K562 (cell line): ENCODE results near the gene ZNF516. TPM values are rescaled to one million over a fixed set of nuclear protein-coding genes. Genes with fewer than 3 reads are reported as not detected.
"Not testable (repeated sequence)": the region's sequence is repeated elsewhere in the genome, so short reads cannot be mapped to it uniquely, and the experiment has no call there.

Experiments
- ATAC-seq: fragments of 200-7000 bp; cut with Tn5 transposase; 3 replicates; pipeline ENCODE4 v1.9.1; 2020; ENCODE audit warnings: moderate library complexity
- BruUV-seq: library from RNA; stranded (reverse); fragments of 400-500 nt; replicated peaks from 2 replicates; lab custom pipeline; 2021; lab: Mats Ljungman, UMichigan
- CTCF ChIA-PET: fragments of 300-600 bp; formaldehyde crosslinking; extraction: SDS; loops from one replicate; lab custom pipeline; 2021; ENCODE audit warnings: low intra/inter-chr PET ratio; lab: Yijun Ruan, JAX
- POLR2A ChIA-PET: fragments of 300-600, 350-650 bp; sonication (Branson Sonifier 250); formaldehyde crosslinking; extraction: SDS; loops from one replicate; lab custom pipeline; 2021; ENCODE audit warnings: antibody characterized with exemption, inconsistent platforms; lab: Yijun Ruan, JAX
- DNase-seq, 4 experiments: peaks; one replicate each; pipeline versions ENCODE4 v3.0.0 to v3.0.0-alpha.2; 2011 to 2018; ENCODE audit warnings: low spot score in 3 of 4, mixed read lengths in 3 of 4; ENCODE audit errors: extremely low read depth in 1 of 4
- FAIRE-seq: peaks from 2 replicates; lab custom pipeline; 2011; peaks lifted over from hg19 to GRCh38; lab: Jason Lieb, UNC
- H2AFZ ChIP-seq: 2 replicates; pipeline ENCODE4 v1.6.0; 2011; ENCODE audit warnings: low read depth, low read length, control low read depth, inconsistent platforms
- H3K27ac ChIP-seq: fragments of 200-600 bp; 3 replicates; pipeline ENCODE4 v1.8.0; 2011; ENCODE audit warnings: low read depth, mild to moderate bottlenecking, control low read depth, inconsistent platforms, low read length, moderate library complexity, mixed read lengths; ENCODE audit errors: extremely low read depth
- H3K27me3 ChIP-seq, 2 experiments: fragments of 300-600 bp in 1 of 2; 2 replicates in 1 of 2; 3 replicates in 1 of 2; pipeline versions ENCODE4 v1.6.0 to v1.8.0; 2011; ENCODE audit warnings: inconsistent platforms in 2 of 2, low read length in 2 of 2, mild to moderate bottlenecking in 1 of 2, mixed read lengths in 1 of 2, moderate library complexity in 1 of 2; ENCODE audit not compliant: control insufficient read depth in 2 of 2, insufficient read depth in 2 of 2
- H3K36me3 ChIP-seq: fragments of 300-600 bp; 3 replicates; pipeline ENCODE4 v1.8.0; 2011; ENCODE audit warnings: mild to moderate bottlenecking, low read length, inconsistent platforms; ENCODE audit not compliant: control insufficient read depth, insufficient read depth
- H3K4me1 ChIP-seq, 2 experiments: fragments of 200-600 bp in 1 of 2; replicated peaks in 1 of 2; 2 replicates in 1 of 2; 3 replicates in 1 of 2; pipeline versions ENCODE4 v1.5.1 to v1.8.0; 2011; ENCODE audit warnings: inconsistent platforms in 2 of 2, low read length in 2 of 2, mild to moderate bottlenecking in 1 of 2, mixed read lengths in 1 of 2, moderate library complexity in 1 of 2; ENCODE audit not compliant: control insufficient read depth in 2 of 2, insufficient read depth in 2 of 2
- H3K4me2 ChIP-seq: 2 replicates; pipeline ENCODE4 v1.6.1; 2011; ENCODE audit warnings: low read length, control low read depth, inconsistent platforms, mixed read lengths; ENCODE audit not compliant: insufficient read depth
- H3K4me3 ChIP-seq: fragments of 200-600 bp; sonication (generic), shearing (Covaris generic); 2 replicates; pipeline ENCODE4 v1.5.1; 2016; ENCODE audit warnings: control low read depth, inconsistent platforms
- H3K79me2 ChIP-seq: fragments of 200-600 bp; 3 replicates; pipeline ENCODE4 v1.8.0; 2011; ENCODE audit warnings: low read length, inconsistent platforms; ENCODE audit not compliant: control insufficient read depth, insufficient read depth
- H3K9ac ChIP-seq, 2 experiments: 2 replicates each; pipeline versions ENCODE4 v1.6.0 to v1.6.1; 2011; ENCODE audit warnings: low read depth in 2 of 2, low read length in 2 of 2, control low read depth in 1 of 2, inconsistent platforms in 1 of 2, mild to moderate bottlenecking in 1 of 2, mixed read lengths in 1 of 2; ENCODE audit not compliant: insufficient read depth in 1 of 2
- H3K9me1 ChIP-seq: one replicate; pipeline ENCODE4 v1.6.0; 2011; ENCODE audit warnings: inconsistent platforms, mild to moderate bottlenecking, low read length, moderate library complexity; ENCODE audit not compliant: control insufficient read depth, insufficient read depth
- H3K9me3 ChIP-seq: replicated peaks from 2 replicates; pipeline ENCODE4 v1.5.1; 2011; ENCODE audit warnings: low read depth, low read length, inconsistent platforms; ENCODE audit not compliant: control insufficient read depth, insufficient read depth
- H4K20me1 ChIP-seq: replicated peaks from 2 replicates; pipeline ENCODE4 v1.6.1; 2011; ENCODE audit warnings: low read length, inconsistent platforms, mixed read lengths; ENCODE audit not compliant: control insufficient read depth, insufficient read depth
- ARID2 ChIP-seq: fragments of 450-650 bp; IDR thresholded peaks from 2 replicates; pipeline ENCODE4 v1.6.1; 2017; ENCODE audit warnings: antibody characterized with exemption, mild to moderate bottlenecking
- ATF4 ChIP-seq: fragments of 450-650 bp; formaldehyde crosslinking; IDR thresholded peaks from 2 replicates; pipeline ENCODE4 v1.4.0; 2022; ENCODE audit warnings: mild to moderate bottlenecking, moderate library complexity
- ELF1 ChIP-seq: fragments of 200-800 bp; sonication (Bioruptor generic); IDR thresholded peaks from 2 replicates; pipeline ENCODE4 v1.6.1; 2016; ENCODE audit warnings: missing genetic modification characterization, missing compliant biosample characterization
- ETV1 ChIP-seq: fragments of 450-650 bp; conservative IDR thresholded peaks from 2 replicates; pipeline ENCODE4 v1.6.1; 2016; ENCODE audit warnings: missing genetic modification characterization, control low read depth, low read depth, missing compliant biosample characterization
- GMEB1 ChIP-seq: fragments of 250-450 bp; sonication (Bioruptor Pico); IDR thresholded peaks from 2 replicates; pipeline ENCODE4 v1.4.0; 2020; ENCODE audit warnings: mild to moderate bottlenecking
- MBD2 ChIP-seq: sonication (generic); IDR thresholded peaks from 2 replicates; pipeline ENCODE4 v1.6.1; 2016; ENCODE audit warnings: low read depth, borderline replicate concordance
- POLR3G ChIP-seq: IDR thresholded peaks from 2 replicates; pipeline ENCODE4 v1.6.1; 2011; ENCODE audit not compliant: insufficient read length, insufficient replicate concordance; ENCODE audit errors: extremely low read depth
- SMARCB1 ChIP-seq: IDR thresholded peaks from 2 replicates; pipeline ENCODE4 v1.6.1; 2011; ENCODE audit warnings: improper control_type of control experiment, low read depth; ENCODE audit not compliant: insufficient read length
- TSC22D4 ChIP-seq: fragments of 450-650 bp; IDR thresholded peaks from 2 replicates; pipeline ENCODE4 v1.6.1; 2016; ENCODE audit warnings: missing genetic modification characterization, missing biosample characterization, control low read depth
- U2AF2 ChIP-seq: fragments of 200-400 bp; formaldehyde crosslinking; optimal IDR thresholded peaks from 2 replicates; pipeline ENCODE3; 2017; ENCODE audit warnings: low read depth, mild to moderate bottlenecking, low read length
- ZNF655 ChIP-seq: fragments of 250-450 bp; sonication (Bioruptor Pico); IDR thresholded peaks from 2 replicates; pipeline ENCODE4 v1.5.0; 2021
- ZNF764 ChIP-seq: fragments of 250-450 bp; sonication (Bioruptor Pico); IDR thresholded peaks from 2 replicates; pipeline ENCODE4 v1.4.0; 2020; ENCODE audit warnings: low read depth, mild to moderate bottlenecking, moderate library complexity
- WGBS: fragments of 100-300 bp; shearing (Covaris generic); methylation state at CpG from one replicate; pipeline ENCODE4 v1.1.6; 2016; ENCODE audit warnings: low coverage, mixed read lengths; ENCODE audit not compliant: insufficient coverage; ENCODE audit errors: missing lambda C conversion rate; 5-methylcytosine and 5-hydroxymethylcytosine counted together
- in situ Hi-C: fragments of 300-500 bp; cut with MboI; formaldehyde crosslinking; loops from 4 replicates; pipeline ENCODE4 v1.15.0; 2018; ENCODE audit warnings: inconsistent platforms, mixed read lengths
- intact Hi-C: fragments of 100-400 bp; cut with micrococcal nuclease; formaldehyde crosslinking; loops from 2 replicates; pipeline ENCODE4 v1.14.2; 2022
- polyA plus RNA-seq, 8 experiments: library from polyadenylated mRNA; depleted of rRNA in 4 of 8; stranded (reverse) in 5 of 8; unstranded in 3 of 8; fragments of >200 nt; fragmentation: Nextera tagmentation in 2 of 8; fragmentation: Illumina TruSeq in 1 of 8; extraction: Ambion mirVana in 2 of 8; extraction: Trizol in 1 of 8; gene quantifications; 2 replicates each; pipeline versions ENCODE4 v1.2.1 to v1.2.3, GENCODE V29; 2011 to 2014; ENCODE audit warnings: inconsistent platforms in 1 of 8, missing spikeins in 1 of 8
- total RNA-seq, 7 experiments: library from RNA; depleted of rRNA in 6 of 7; stranded (reverse); fragments of >200 nt in 6 of 7; fragmentation: Illumina TruSeq in 2 of 7; extraction: Trizol in 2 of 7; gene quantifications; 2 replicates each; pipeline versions ENCODE4 v1.2.1 to v1.2.3, GENCODE V29; 2011 to 2021; ENCODE audit warnings: low replicate concordance in 1 of 7

Gene ZNF516
- total and polyA plus RNA-seq, 9 of the 15 experiments (the other 6 are each of a cell fraction or from before 2014, with no cell fraction given): 0.04 to 0.20 (median 0.08) TPM; not detected in 3

GRCh38 chr18:76474824-76475223, 20.2 kb downstream of the ZNF516 start:
- peaks cover 0 to 5% of the 10 kb centered on the region in 2 experiments; a peak in 2 of 5 replicates for H3K4me1 ChIP-seq
- in situ Hi-C loops: no loop called here
- no TSS peak for BruUV-seq

GRCh38 chr18:76473521-76473920, 21.5 kb downstream of the ZNF516 start:
- H3K9me3 ChIP-seq, POLR2A ChIA-PET, H3K9ac ChIP-seq, H3K4me3 ChIP-seq, H2AFZ ChIP-seq, H3K4me2 ChIP-seq, H4K20me1 ChIP-seq, H3K4me1 ChIP-seq, DNase-seq, FAIRE-seq, H3K36me3 ChIP-seq, in situ Hi-C loops, intact Hi-C loops, H3K27ac ChIP-seq, ATAC-seq, CTCF ChIA-PET, H3K79me2 ChIP-seq, BruUV-seq, H3K9me1 ChIP-seq: not testable (repeated sequence)
- H3K27me3 ChIP-seq: peaks cover 0 to 12% of the 10 kb centered on the region in 2 experiments; a peak in 3 of 5 replicates
- no CpG with 5 or more reads among the region's 9 CpGs for WGBS

More at GRCh38 chr18:76474824-76475223, 20.2 kb downstream of the ZNF516 start:
- no peak overlapping the region for H2AFZ ChIP-seq
- H4K20me1 ChIP-seq: no peaks in the 10 kb centered on the region
- FAIRE-seq (no peak), DNase-seq (no peak), ATAC-seq (no peak)
- H3K27ac ChIP-seq: no peak overlapping the region
- ChIA-PET POLR2A (no interaction called here), CTCF (no interaction called here)
- no peak overlapping the region for H3K9ac ChIP-seq
- H3K4me3 ChIP-seq: no peak overlapping the region
- no peaks in the 10 kb centered on the region for H3K9me3 ChIP-seq
- H3K4me2 ChIP-seq: no peak overlapping the region
- WGBS: 67% methylated on average over 1 of the region's 1 CpG
- no peaks in the 10 kb centered on the region for H3K79me2 ChIP-seq
- H3K27me3 ChIP-seq: peaks cover 0 to 12% of the 10 kb centered on the region in 2 experiments; a peak in 3 of 5 replicates
- H3K36me3 ChIP-seq: no peaks in the 10 kb centered on the region
- intact Hi-C loops: no loop called here
- no peak for TF ChIP-seq POLR3G
- TF ChIP-seq TSC22D4 (tag): no peak
- no peak for TF ChIP-seq MBD2
- TF ChIP-seq SMARCB1: no peak
- TF ChIP-seq ETV1: no peak
- no peak for TF ChIP-seq U2AF2
- no peak for TF ChIP-seq ELF1 (tag)
- TF ChIP-seq ZNF655 (CRISPR knock-in tag): no peak
- TF ChIP-seq ATF4 (CRISPR knock-in tag): no peak
- no peak for TF ChIP-seq ZNF764 (CRISPR knock-in tag)
- no peak for TF ChIP-seq ARID2
- no peak for TF ChIP-seq GMEB1 (CRISPR knock-in tag)
- H3K9me1 ChIP-seq: no peaks in the 10 kb centered on the region
